Measurements from ENCODE around the gene CAPZA1.

DNA sequence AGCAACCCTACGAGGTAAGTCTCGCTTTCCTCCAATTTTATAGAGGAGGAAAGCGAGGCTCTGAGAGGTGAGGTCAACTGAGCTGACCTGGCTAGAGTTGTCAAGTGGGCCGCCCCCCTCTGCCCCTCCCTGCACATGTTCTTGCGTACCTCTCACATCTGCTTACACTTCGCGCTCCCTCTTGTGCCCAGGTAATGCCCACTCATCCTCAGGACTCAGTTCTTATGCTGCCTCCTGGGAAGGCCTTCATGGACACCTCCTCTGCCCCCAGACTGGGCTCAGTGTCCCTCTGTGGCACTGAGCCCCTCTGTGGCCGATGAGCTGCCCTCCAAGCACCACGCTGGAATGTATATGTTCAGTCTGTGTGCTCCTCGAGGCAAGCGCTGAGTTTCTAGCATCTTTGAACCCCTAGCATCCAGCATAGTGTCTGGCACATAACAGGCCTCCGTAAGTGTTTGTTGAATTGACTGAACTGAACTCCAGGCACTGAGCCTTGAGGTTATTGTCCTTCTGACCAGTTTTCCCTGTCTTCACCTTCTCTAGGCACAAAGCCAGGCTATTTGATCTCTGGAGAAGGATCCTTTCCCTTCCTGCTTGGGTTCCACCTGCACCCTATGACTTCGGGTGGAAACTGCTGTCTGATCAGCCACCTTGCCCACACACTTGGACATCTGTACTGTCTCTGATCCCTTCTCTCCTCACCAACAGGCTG lies 68.3 kb downstream of the CAPZA1 start:
- TF ChIP-seq, protein P1, sequence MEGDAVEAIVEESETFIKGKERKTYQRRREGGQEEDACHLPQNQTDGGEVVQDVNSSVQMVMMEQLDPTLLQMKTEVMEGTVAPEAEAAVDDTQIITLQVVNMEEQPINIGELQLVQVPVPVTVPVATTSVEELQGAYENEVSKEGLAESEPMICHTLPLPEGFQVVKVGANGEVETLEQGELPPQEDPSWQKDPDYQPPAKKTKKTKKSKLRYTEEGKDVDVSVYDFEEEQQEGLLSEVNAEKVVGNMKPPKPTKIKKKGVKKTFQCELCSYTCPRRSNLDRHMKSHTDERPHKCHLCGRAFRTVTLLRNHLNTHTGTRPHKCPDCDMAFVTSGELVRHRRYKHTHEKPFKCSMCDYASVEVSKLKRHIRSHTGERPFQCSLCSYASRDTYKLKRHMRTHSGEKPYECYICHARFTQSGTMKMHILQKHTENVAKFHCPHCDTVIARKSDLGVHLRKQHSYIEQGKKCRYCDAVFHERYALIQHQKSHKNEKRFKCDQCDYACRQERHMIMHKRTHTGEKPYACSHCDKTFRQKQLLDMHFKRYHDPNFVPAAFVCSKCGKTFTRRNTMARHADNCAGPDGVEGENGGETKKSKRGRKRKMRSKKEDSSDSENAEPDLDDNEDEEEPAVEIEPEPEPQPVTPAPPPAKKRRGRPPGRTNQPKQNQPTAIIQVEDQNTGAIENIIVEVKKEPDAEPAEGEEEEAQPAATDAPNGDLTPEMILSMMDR (conservative IDR thresholded peaks at IDR 0.05 in 1 of 2, IDR thresholded peaks at IDR 0.05 in 1 of 2; ENCODE audit: low read depth in 1 of 2, low read length in 2 of 2): no peak
- no peak for TF ChIP-seq EZH2 (IDR thresholded peaks at IDR 0.05; ENCODE audit: low read length, missing control alignments)
